ENCODE results near the gene LEPR.

DNA sequence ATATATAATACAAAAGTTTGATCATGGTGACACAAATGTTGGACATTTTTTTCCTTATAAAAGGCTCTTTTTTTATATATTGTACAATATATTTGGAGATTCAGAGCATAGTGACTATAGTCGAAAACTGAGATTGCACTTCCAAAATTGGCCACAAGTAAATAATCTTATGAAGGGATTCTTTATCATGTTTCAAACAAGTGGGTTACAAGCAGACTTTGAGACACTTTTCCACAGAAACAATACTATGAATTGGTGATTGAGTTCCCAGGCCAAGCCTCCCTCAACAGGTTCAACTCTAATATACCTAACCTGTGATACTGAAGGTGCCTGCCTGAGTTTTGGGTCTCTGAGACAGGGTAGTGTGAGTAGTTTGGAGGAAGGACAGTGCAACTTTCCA lies 13.8 kb downstream of the LEPR start:
- TF ChIP-seq CTCF (conservative IDR thresholded peaks at IDR 0.05 in 1 of 2, IDR thresholded peaks at IDR 0.05 in 1 of 2; ENCODE audit: extremely low read depth in 1 of 2, insufficient read depth in 1 of 2, low read depth in 1 of 2, low read length in 2 of 2) (peak; percentile 2 to 7), EZH2 (IDR thresholded peaks at IDR 0.05; ENCODE audit: borderline replicate concordance, low read length) (no peak)

Data from mammary epithelial cell (primary cell).